ENCODE measurements around the gene SMG6. TPM values are rescaled to one million over a fixed set of nuclear protein-coding genes. Genes with fewer than 3 reads are reported as not detected.

The SMG6 gene
- polyA plus RNA-seq, 3 donors, result 27.1 to 32.1 (median 28.0) TPM

GRCh38 chr17:2106308-2106955, 197.2 kb downstream of the SMG6 start:
- no peak for DNase-seq (ENCODE audit: extremely low read depth in 1 of 11, low read depth in 9 of 11, low spot score in 4 of 11)

GRCh38 chr17:2105663-2106062, 197.9 kb downstream of the SMG6 start:
- DNase-seq (ENCODE audit: extremely low read depth in 1 of 11, low read depth in 9 of 11, low spot score in 4 of 11), result no peak

GRCh38 chr17:2102931-2103809, 200.4 kb downstream of the SMG6 start:
- DNase-seq (ENCODE audit: extremely low read depth in 1 of 11, low read depth in 9 of 11, low spot score in 4 of 11), result no peak

GRCh38 chr17:2101448-2102257, 201.9 kb downstream of the SMG6 start:
- no peak for DNase-seq (ENCODE audit: extremely low read depth in 1 of 11, low read depth in 9 of 11, low spot score in 4 of 11)

GRCh38 chr17:2095536-2095910, 208.1 kb downstream of the SMG6 start:
- DNase-seq (ENCODE audit: extremely low read depth in 1 of 11, low read depth in 9 of 11, low spot score in 4 of 11), result no peak

- DNase-seq (ENCODE audit: extremely low read depth in 1 of 11, low read depth in 9 of 11, low spot score in 4 of 11), result no peak
Observed at GRCh38 chr17:2094891-2095535, 208.6 kb downstream of the SMG6 start.

GRCh38 chr17:2093349-2093748, 210.2 kb downstream of the SMG6 start:
- no peak for DNase-seq (ENCODE audit: extremely low read depth in 1 of 11, low read depth in 9 of 11, low spot score in 4 of 11)

- DNase-seq (ENCODE audit: extremely low read depth in 1 of 11, low read depth in 9 of 11, low spot score in 4 of 11), result no peak
Observed at GRCh38 chr17:2092253-2092652, 211.3 kb downstream of the SMG6 start.

GRCh38 chr17:2090804-2091534, 212.6 kb downstream of the SMG6 start:
- DNase-seq (ENCODE audit: extremely low read depth in 1 of 11, low read depth in 9 of 11, low spot score in 4 of 11), result peak in 2 of 11 donors; percentile 50 to 84

- no peak for DNase-seq (ENCODE audit: extremely low read depth in 1 of 11, low read depth in 9 of 11, low spot score in 4 of 11)
Observed at GRCh38 chr17:2090210-2090641, 213.4 kb downstream of the SMG6 start.

- DNase-seq (ENCODE audit: extremely low read depth in 1 of 11, low read depth in 9 of 11, low spot score in 4 of 11), result no peak
Observed at GRCh38 chr17:2089021-2089422, 214.6 kb downstream of the SMG6 start.

- no peak for DNase-seq (ENCODE audit: extremely low read depth in 1 of 11, low read depth in 9 of 11, low spot score in 4 of 11)
Observed at GRCh38 chr17:2087597-2088211, 215.9 kb downstream of the SMG6 start.

GRCh38 chr17:2086306-2086705, 217.3 kb downstream of the SMG6 start:
- DNase-seq (ENCODE audit: extremely low read depth in 1 of 11, low read depth in 9 of 11, low spot score in 4 of 11), result no peak

GRCh38 chr17:2085648-2085949, 218.0 kb downstream of the SMG6 start:
- DNase-seq (ENCODE audit: extremely low read depth in 1 of 11, low read depth in 9 of 11, low spot score in 4 of 11), result no peak

- peak in 4 of 11 donors; percentile 74 to 88 (median 82) for DNase-seq (ENCODE audit: extremely low read depth in 1 of 11, low read depth in 9 of 11, low spot score in 4 of 11)
Observed at GRCh38 chr17:2084766-2085647, 218.6 kb downstream of the SMG6 start.

- DNase-seq (ENCODE audit: extremely low read depth in 1 of 11, low read depth in 9 of 11, low spot score in 4 of 11), result no peak
Observed at GRCh38 chr17:2084036-2084765, 219.4 kb downstream of the SMG6 start.

- DNase-seq (ENCODE audit: extremely low read depth in 1 of 11, low read depth in 9 of 11, low spot score in 4 of 11), result no peak
Observed at GRCh38 chr17:2083613-2084035, 220.0 kb downstream of the SMG6 start.
